Measurements from ENCODE around the gene OR2V1.
"Not testable (repeated sequence)": the region's sequence is repeated elsewhere in the genome, so short reads cannot be mapped to it uniquely, and the experiment has no call there.

OR2V1 gene

DNA sequence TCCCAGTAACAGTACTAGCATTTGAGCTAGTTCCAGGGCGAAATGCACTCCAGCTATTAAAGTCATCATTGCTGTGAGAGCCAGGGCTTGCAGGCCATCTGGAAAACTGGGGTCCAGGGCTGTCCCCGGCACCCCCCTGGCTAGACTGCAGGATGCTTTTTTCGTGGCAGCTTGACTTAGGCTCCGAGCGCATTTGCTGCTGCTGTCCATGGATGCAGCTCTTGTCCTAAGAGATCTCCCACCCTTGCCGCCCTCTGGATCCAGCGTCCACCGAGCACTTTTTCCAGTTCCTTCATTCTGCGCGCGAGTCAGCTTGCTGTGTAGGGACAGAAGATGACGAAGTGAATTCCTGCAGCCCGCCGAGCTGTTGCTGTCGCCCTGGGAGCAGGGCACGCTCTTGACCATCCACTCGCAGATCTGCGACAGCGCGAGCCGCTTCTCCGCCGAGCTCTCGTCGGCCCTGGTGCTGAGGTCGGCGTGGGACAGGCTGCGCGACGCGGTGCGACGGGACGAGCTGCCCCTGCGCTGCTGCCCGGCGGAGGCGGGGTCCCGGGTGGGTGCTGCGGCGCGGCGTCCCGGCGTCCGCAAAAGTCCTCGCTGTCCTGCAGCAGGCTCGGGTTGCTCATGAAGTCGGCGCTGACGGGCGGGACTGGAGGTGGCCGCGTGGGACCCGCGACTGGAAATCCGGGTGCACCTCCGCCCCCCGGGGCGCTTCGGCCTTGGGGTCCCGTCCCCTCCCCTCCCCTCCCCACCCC lies 30.7 kb downstream of the OR2V1 start:
- TF ChIP-seq, protein P1, sequence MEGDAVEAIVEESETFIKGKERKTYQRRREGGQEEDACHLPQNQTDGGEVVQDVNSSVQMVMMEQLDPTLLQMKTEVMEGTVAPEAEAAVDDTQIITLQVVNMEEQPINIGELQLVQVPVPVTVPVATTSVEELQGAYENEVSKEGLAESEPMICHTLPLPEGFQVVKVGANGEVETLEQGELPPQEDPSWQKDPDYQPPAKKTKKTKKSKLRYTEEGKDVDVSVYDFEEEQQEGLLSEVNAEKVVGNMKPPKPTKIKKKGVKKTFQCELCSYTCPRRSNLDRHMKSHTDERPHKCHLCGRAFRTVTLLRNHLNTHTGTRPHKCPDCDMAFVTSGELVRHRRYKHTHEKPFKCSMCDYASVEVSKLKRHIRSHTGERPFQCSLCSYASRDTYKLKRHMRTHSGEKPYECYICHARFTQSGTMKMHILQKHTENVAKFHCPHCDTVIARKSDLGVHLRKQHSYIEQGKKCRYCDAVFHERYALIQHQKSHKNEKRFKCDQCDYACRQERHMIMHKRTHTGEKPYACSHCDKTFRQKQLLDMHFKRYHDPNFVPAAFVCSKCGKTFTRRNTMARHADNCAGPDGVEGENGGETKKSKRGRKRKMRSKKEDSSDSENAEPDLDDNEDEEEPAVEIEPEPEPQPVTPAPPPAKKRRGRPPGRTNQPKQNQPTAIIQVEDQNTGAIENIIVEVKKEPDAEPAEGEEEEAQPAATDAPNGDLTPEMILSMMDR (IDR thresholded peaks at IDR 0.05) = no peak
- no peaks in the 10 kb centered on the region for H3K36me3 ChIP-seq
- peaks cover 0 to 6% (median 5%) of the 10 kb centered on the region in 4 donors for H3K4me1 ChIP-seq
- intact Hi-C loops (cut with DNase I; ENCODE audit: low total_unique reads) = no loop called here
- DNase-seq = peak in 1 of 2 donors; percentile 58
- H3K4me3 ChIP-seq = no peak overlapping the region
- no peaks in the 10 kb centered on the region for H3K9me3 ChIP-seq
- H3K27me3 ChIP-seq = peaks cover 0 to 36% of the 10 kb centered on the region in 2 donors
- no peak overlapping the region for H3K27ac ChIP-seq

DNA sequence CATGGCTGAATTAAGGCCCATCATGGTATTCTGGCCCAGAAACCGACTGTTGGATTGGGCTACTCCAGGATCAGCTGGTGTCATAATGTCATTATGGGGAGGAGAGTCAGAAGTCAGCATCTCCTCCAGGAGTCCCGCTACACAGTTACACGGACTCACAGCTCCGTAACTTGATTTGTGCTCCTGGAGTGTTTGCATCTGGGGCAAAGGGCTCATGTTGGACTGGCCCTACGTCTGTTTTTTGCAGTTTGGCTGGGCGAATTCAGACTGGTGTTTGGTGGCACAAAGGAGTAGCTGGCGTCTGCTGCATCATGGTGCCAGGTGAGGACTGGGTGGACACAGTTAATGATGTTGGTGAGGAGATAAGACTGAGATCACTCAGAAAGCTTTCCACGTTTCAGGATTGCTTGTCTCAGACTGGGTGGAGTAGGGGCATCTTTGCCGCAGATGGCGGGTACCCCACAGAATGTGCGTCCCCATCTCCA lies 31.3 kb downstream of the OR2V1 start:
- Histone ChIP-seq H3K36me3 (no peaks in the 10 kb centered on the region), H3K4me1 (peaks cover 0 to 6% (median 5%) of the 10 kb centered on the region in 4 donors), H3K27me3 (peaks cover 0 to 30% of the 10 kb centered on the region in 2 donors), H3K9me3 (no peaks in the 10 kb centered on the region), H3K27ac (no peak overlapping the region), H3K4me3 (no peak overlapping the region)
- TF ChIP-seq, protein P1 (IDR thresholded peaks at IDR 0.05) = no peak
- DNase-seq = peak in 1 of 2 donors; percentile 25
- intact Hi-C loops (cut with DNase I; ENCODE audit: low total_unique reads) = no loop called here

DNA sequence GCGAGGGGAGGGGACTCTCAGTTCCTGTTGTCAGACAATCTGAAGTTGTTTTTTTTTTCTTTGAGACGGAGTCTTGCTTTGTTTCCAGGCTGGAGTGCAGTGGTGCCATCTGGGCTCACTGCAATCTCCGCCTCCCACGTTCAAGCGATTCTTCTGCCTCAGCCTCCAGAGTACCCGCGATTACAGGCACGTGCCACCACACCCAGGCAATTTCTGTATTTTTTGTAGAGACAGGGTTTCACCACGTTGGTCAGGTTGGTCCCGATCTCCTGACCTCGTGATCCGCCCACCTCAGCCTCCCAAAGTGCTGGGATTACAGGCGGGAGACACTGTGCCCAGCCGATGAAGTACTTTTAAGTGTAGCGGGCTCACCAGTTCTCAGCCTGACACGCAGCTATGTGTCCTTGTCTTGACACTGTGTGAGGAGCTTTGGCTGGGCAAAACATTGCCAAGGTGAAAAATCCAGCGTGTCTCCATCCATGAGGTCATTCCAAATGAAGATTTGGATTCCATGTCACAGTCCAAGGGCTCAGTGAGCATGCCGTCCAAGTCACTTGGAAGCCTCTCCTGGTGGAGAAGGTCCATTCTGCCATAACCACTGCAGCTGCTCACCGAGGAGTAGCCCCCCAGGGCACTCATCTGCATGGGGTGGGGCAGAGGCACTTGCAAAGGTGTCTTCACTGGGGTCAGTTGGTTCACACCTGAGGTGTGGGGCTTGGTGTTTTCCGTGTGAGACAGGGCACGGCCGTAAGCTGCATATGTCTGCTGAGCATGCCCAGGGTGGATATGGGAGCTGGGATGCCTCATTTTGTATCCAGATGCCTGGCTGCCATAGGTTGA lies 32.0 kb downstream of the OR2V1 start:
- Histone ChIP-seq H3K4me3 (no peak overlapping the region), H3K27me3 (peaks cover 0 to 26% of the 10 kb centered on the region in 2 donors), H3K9me3 (no peaks in the 10 kb centered on the region), H3K4me1 (peaks cover 0 to 6% (median 5%) of the 10 kb centered on the region in 4 donors), H3K27ac (no peak overlapping the region), H3K36me3 (no peaks in the 10 kb centered on the region)
- peak in 1 of 2 donors; percentile 50 for DNase-seq
- TF ChIP-seq, protein P1 (IDR thresholded peaks at IDR 0.05) = no peak
- intact Hi-C loops (cut with DNase I; ENCODE audit: low total_unique reads) = no loop called here

DNA sequence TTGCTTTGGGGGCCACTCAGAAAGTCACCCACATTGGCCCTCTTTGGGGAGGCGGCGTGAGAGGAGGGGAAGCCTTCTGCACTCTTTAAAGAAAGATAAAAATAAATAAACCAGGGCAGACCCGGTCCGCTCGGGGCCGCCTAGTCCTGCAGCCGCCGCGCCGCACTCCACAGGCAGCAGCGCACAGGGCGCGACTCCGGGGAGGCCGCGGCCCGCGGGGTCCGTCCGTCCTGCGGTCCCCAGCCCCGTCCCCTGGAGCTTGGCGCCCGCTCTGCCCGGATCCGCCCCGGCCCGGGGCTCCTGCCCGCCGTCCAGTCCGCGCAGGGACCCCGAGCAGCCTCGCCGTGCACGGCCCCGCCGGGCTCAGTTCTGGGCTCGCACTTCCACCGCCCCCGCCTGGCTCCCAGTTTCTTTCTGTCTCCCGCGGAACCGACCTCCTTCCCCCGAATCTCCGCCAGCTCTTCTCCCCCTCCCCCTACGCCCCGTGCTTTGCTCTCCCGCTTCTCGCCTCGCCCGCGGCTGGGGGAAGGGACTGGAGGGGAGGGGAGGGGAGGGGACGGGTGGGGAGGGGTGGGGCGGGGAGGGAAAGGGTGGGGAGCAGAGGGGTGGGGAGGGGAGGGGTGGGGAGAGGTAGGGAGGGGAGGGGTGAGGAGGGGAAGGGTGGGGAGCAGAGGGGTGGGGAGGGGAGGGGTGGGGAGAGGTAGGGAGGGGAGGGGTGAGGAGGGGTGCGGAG lies 33.0 kb downstream of the OR2V1 start:
- peaks cover 0 to 32% of the 10 kb centered on the region in 2 donors for H3K27me3 ChIP-seq
- intact Hi-C loops (cut with DNase I; ENCODE audit: low total_unique reads); H3K36me3 ChIP-seq; H3K9me3 ChIP-seq; H3K4me1 ChIP-seq; H3K27ac ChIP-seq; H3K4me3 ChIP-seq; DNase-seq: not testable (repeated sequence)

DNA sequence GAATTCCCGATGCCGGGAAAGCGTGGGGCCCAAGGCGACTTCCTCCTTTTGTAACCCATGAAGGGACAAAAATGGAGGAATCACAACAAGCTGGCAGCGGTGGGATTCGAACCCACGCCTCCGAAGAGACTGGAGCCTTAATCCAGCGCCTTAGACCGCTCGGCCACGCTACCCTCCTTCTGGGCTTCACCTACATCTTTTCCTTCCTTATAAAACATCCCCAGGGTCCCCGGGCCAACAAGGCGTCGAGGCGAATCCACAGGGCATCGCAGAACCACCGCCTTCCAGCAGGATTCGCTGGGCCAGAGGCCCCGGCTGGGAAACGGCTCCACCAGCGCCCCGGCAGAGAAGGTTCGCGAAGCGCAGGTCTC lies 33.6 kb downstream of the OR2V1 start:
- DNase-seq; H3K9me3 ChIP-seq; H3K36me3 ChIP-seq; H3K4me3 ChIP-seq; H3K4me1 ChIP-seq; H3K27ac ChIP-seq; intact Hi-C loops (cut with DNase I; ENCODE audit: low total_unique reads): not testable (repeated sequence)
- H3K27me3 ChIP-seq = peaks cover 0 to 38% of the 10 kb centered on the region in 2 donors

DNA sequence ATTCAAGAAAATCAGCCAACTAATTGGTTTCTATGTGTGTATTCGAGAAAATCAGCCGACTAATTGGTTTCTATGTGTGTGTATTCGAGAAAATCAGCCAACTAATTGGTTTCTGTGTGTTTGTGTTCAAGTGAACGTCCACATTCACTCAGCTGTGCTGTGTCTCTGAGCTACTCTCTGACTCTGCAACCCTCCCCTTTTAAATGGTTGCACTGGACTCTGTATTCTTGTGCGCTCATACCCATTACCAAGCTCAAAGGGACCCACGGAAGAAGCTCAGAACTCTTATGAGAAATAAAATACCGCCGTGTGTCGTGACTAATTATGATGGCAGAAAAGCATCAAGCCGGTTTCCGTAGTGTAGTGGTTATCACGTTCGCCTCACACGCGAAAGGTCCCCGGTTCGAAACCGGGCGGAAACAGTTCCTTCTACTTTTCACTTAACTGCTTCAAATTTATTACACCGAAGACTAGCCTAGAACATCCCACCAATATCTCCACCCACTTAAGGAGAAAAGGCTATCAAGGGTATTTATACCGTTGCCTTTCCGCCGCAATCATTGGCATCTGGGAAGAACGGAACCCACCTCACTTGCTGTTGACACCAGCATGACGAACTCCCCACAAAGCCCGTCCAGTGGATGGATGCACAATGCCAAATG lies 34.1 kb downstream of the OR2V1 start:
- H3K36me3 ChIP-seq; intact Hi-C loops (cut with DNase I; ENCODE audit: low total_unique reads); H3K4me3 ChIP-seq; H3K4me1 ChIP-seq; H3K27ac ChIP-seq; DNase-seq; H3K9me3 ChIP-seq: not testable (repeated sequence)
- peaks cover 0 to 42% of the 10 kb centered on the region in 2 donors for H3K27me3 ChIP-seq

DNA sequence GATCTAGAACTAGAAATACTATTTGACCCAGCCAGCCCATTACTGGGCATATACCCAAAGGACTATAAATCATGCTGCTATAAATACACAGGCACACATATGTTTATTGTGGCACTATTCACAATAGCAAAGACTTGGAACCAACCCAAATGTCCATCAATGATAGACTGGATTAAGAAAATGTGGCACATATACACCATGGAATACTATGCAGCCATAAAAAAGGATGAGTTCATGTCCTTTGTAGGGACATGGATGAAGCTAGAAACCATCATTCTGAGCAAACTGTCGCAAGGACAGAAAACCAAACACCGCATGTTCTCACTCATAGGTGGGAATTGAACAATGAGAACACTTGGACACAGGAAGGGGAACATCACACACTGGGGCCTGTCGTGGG lies 35.8 kb downstream of the OR2V1 start:
- H3K36me3 ChIP-seq; H3K9me3 ChIP-seq; H3K4me1 ChIP-seq; H3K4me3 ChIP-seq; DNase-seq; intact Hi-C loops (cut with DNase I; ENCODE audit: low total_unique reads); H3K27ac ChIP-seq: not testable (repeated sequence)
- H3K27me3 ChIP-seq = peaks cover 0 to 39% of the 10 kb centered on the region in 2 donors

Data from tibial artery (tissue), 4 donors.